ENCODE data around the gene STK32C.

Gene STK32C

DNA sequence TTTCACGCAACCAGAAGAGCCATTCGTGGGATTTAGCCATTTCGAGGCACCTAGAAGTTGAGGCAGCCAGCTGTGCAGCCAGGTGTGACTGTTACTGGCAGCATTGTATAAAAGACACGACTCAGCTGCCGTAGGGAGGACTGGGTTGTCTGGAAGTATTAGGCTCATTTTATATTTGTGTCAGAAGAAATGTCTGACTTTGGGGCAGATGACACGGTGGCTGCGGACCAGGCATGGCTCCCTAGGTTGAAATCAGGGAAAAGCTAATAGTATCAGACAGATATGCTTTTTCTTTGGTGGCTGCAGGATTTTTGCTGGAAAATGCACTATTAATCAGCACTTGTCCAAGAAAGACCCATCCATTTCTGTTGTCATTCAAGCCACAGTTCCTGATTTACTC is 125.2 kb downstream of the STK32C start:
- DNase-seq (ENCODE audit: low read depth) = no peak

DNA sequence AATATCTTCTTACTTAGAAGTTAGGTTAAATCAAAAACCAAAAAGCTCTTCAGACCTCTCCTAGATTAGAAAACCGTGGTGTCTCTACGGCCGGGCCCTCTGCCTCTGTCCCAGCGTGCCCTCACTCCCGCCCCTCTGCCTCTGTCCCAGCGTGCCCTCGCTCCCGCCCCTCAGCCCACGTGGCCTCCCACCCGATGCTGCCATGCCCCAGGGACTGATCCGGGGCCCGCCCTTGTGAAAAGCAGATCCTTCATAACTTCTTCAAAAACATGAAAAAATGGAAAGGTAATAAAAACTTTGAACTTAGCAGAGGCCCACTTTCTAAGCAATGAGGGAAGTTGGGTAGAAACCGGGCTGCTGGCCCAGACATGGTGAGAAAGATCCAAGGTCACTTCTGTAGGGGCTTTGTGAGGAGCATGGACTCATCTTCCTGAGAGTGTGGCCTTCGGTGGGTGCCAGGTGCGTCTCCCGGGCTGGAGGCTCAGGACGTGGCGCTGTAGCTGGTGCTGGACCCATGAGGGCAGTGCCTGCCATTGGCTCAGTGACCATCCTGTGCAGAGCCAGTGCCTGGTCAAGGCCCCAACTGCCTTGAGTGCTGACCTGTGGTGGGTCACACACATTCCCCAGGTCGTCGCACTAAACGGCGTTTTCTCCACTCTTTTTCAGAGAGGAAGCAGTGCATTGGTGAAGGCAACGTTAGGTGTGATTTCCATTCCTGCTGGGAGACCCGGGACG is 125.9 kb downstream of the STK32C start:
- DNase-seq (ENCODE audit: low read depth) = no peak

DNA sequence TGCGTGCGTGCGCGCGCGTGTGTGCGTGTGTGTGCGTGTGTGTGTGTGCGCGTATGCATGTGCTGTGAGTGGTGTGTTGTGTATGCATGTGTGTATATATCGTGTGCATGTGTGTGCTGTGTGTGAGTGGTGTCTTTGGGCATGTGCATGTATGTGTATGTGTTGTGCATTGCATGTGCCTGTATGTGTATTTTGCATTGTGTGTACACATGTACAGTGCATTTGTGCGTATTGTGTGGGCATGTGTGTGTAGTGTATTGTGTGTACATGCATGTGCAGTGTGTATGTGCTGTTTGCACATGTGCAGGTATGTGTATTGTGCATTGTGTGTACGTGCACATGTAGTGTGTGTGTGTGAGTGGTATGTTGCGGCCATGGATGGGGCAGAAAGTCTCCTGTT is 127.0 kb downstream of the STK32C start:
- DNase-seq (ENCODE audit: low read depth) = no peak

DNA sequence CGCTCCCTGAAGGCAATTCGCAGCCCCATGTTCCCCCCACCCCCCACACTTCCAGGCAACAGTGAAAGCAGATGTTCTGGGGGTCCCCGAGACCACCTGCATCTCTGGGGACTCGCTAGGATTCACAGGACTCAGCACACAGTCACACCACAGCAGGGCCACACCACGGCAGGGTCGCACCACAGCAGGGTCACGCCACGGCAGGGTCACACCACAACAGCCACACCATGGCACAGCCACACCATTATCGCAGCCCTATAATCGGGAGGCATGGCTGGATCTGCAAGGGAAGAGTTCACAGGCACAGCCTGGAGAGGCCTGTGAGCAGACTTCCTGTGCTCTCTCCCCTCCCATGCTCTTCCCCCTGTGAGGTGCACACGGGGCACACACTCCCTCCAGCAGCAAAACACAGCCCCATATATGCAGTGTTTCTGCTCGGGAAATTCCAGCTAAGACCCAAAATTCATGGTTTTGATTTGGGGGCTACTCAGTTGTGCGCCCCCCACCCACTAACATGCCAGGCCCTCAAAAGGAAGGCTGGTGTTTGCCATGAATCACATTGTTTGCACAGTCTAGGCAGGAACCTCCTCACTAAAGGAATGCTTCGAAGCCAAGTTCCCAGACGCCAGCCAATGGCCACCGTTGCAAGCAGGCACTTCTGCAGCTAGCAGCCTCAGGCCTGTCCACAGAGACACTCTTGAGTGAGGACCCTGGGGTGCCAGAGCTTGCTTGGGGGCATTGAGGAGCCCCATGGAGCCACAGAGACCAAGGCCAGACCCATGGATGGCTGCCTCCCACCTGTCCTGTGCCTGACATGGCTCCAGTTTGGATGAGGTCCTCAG is 128.0 kb downstream of the STK32C start:
- no peak for DNase-seq (ENCODE audit: low read depth)

DNA sequence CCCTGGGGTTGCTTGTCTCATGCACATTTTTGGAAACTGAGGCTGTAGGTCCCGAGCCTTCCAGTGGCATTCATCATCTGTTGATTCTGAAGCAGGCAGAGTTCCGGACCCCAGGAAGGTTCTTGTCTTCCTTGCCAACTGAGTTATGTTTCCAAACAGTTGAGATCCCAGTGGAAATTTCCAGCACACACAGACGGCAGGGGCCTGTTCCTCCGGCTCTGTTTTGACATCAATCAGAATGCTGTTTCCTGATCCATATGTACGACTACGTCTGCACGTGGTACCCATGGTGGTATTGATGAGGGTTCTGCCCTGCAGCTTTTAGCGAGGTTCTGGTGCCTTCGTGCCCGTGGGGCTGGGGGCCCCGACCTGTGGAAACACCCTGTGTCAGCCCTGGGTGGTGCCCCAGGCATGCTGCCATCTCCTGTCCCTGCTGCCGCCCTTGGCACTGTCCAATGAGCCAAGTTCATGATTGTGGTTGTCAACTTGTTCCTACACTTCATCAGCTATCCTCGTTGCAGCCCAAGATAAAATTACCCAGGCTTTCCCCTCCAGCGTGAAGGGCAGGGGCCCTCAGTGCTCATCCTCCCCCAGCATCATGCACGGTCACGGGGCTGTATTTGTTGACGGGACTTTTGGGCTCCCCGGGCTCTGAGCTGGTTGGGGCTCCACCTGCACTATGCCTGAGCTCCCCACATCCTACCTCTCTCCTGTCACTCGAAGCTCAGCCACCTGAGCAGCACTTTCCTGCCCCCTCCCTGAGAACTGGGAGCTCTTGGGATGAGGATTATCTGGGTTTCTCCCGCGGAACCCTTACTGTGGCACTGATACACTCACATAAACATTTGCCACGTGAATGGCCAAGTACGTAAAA is 128.8 kb downstream of the STK32C start:
- no peak for DNase-seq (ENCODE audit: low read depth)

DNA sequence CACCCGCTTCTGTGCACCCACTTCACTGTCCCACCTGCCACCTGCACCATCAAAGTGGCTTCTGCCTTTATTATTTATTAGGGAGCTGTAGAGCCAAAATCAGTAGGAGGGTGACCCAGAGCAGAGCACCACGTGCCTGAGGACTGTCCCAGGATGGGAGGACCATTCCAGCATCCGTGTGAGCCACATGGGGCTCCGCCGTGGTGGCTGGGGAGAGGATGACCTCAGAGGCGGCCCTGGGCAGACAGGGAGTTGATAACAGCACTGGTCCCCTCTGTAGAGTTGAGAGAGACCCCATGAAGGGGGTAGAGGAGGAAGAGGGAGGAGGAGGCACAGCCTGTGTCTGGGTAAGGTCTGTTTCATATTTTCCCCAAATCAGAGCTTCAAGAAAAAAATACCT is 129.7 kb downstream of the STK32C start:
- no peak for DNase-seq (ENCODE audit: low read depth)

DNA sequence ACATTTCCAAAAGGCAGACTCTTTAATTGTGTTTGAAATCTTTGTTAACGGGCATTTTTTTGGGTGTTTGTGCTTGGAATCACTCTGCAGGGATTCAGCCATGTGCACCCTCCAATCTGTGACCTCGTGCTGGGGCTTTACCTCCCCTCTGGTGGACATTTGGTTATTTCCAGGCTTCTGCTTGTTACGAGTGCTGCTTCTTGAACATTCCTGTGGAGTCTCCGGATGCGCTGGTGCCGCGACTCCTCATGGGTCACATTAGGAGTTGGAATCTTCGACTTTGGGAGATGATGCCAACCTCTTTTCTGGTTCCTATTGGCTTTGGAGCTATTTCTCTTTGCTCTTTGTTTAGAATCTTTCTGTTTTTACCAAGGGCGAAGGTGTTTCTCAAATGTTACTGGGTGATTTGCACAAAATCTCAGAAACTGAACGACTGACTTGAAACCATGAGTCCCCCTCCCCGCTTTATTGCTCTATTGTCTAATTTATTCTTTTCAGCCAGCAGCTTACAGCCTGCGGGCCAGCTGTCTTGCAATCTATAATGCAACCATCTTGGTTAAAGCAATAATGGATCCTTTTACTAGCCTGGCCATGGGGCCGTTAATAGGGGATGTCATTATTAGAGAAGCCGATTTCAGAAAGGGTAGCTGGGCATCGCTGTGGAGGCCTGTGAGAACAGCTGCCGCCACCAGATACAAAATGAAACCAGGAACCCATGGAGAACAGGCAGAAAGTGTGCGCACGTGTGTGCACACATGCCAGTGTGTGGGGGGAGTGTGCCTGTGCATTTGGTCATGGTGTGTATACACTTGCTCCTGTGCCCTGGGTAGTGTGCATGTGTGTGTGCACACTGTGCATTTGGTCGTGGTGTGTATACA is 130.9 kb downstream of the STK32C start:
- DNase-seq (ENCODE audit: low read depth) = no peak

DNA sequence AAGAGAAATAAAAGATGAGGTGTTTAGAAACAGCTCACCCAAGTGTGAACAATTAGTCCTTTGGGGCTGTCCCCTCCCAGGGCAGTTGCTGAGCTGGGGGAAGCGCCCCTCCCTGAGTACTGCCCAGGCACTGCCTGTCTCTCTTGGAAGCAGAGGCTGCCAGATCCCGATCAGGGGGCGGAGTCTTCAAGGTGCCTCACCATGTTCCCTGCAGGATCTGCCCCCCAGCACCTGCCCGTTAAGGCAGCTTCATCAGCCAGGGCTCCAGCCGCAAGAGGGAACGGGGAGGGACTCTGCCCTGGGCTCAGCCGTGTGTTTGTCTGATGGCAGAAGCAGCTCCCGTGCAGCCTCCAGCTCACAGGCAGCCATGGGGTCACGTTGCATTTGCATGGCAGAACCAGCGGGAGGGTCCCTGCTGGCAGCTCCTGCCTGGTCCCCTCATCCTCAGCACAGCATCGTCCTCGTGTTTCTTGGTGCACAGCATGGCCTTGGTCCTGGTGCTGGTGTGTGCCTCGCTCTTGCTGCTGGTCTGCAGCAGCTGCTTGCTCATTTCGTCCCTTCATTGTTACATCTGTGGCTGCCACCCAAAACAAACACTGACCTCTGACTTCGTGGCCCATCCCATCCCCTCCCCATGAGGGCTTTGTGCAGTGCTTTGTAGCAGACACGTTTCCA is 131.7 kb downstream of the STK32C start:
- DNase-seq (ENCODE audit: low read depth) = no peak

DNA sequence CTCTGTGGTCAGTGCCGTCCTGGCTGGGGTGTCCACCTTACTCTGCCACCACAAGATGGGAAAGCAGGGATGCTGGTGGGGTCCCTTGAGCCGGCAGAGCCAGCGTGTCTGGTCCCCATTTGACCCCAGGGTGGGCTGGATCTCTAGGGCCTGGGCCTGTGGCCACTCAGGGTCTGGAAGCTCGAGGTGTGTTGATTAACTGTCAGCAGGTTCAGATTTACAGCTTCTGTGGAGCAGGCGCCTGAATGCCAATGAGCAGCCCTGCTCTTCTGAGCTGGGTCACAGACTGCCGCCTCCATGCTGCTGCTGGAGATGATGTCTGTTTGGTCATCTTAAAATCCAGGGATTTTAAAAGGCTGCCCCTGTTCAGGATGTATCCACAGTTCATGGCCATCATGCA is 132.3 kb downstream of the STK32C start:
- no peak for DNase-seq (ENCODE audit: low read depth)

DNA sequence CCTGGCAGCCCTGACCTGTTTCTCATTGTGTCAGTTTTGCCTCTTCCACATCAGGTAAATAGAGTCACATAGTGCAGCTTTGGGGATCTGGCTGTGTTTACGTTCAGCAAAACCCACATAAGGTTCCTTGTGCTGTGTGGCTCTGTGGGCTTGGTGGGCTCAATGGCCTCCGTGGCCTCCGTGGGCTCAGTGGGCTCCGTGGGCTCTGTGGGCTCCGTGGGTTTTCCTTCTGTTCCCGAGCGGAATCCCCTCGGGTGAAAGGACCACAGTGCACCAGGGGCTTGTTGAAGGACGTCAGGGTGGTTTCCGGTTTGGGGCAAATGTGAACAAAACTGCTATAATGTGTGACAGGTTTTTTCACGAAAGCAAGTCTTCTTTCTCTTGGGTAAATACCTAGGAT is 133.5 kb downstream of the STK32C start:
- DNase-seq (ENCODE audit: low read depth) = no peak

DNA sequence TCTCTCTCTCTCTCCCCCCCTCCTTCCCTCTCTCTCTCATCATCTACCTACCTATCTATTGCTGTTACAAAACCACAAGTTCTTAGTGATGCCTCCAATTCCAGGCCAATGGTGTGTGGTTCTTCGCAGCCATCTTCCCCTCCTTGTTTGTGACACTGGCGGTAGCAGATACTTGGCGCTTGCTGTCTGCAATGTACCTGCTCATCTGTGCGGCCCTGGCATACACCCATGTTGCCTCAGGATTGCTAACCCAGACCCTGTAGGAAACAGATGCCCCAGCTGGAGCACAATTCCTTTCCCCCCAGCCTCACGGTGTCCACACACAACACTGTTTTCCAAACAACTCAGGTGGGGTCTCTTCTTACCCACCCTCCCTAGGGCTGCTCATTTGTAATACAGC is 134.6 kb downstream of the STK32C start:
- DNase-seq (ENCODE audit: low read depth) = no peak

DNA sequence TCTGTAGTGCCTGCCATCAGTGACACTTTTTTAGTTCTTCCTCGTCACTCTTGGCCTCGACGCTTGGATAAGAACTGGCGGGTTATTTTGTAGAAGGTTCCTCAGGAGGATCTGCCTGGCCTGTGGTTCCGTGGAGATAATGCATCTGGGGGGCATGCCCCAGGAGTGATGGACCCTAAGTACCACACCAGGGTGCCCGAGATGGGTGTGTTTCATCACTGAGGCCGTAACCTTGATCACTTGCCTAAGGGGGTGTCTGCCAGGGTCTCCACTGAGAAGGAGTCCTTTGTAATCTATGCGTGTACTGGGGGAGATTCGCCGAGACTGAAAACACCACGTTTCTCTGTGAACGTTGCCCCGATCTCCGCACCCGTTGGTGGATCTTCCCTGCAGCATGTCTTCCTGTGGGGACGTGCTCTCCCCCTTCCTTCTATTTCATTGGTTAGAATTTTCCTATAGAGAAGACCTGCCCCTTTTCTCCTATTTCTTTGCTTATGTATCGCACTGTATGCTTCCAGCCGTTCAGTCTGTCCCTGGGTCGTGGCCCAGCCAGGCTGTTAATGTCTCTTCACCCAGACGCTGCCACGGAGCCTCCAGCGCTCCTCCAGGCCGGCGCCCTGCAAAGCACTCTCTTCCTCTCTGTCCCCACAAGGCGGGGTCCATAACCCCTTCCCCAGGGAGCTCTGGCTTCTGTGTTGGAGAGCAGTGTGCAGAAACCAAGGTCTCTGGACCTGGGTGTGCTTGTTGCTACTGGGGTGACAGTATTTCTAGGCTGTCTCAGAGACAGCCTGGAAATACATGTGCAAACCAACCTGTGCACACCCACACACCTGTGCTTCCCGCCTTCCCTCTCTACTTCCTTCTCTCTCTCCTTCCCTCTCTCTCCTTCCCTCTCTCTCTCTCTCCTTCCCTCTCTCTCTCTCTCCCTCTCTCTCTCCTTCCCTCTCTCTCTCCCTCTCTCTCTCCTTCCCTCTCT is 135.4 kb downstream of the STK32C start:
- DNase-seq (ENCODE audit: low read depth) = no peak

DNA sequence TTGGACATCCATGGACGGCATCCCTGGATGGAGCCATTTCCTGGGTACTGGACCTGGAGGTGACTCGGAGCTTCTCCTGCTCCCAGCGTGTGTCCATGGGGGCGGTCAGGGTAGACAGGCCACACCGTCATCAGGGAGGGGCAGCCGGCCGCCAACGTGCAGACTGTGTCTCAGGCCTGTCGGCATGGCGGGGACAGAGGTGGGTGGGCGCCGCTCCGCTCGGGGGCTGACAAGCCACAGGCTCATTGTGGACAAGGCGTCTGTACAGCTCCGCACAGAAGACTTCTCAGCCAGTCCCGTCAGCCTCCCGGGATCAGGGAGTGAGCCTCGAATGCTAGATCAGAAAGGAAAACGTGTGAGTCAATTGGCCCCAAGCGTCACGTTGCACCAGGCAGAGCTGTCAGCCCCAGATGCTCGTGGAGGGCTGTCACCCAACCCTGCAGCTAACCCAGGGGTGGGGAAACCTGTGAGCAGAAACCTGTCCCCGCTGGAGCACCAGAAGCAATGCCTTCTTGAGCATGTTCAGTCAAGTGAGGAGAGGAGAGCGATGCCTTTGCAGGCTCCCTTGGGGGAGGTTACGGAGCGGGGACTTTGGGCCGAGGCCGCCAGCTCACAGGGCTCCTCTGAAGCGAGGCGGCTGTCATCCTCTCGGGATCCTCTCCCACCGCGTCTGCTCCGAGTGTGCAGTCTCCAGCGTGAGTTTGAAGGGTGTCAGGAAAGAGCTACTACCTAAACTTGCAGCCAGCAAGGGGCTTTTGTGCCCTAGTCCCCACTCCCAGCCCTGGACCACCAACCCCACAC is 137.0 kb downstream of the STK32C start:
- DNase-seq (ENCODE audit: low read depth) = no peak

DNA sequence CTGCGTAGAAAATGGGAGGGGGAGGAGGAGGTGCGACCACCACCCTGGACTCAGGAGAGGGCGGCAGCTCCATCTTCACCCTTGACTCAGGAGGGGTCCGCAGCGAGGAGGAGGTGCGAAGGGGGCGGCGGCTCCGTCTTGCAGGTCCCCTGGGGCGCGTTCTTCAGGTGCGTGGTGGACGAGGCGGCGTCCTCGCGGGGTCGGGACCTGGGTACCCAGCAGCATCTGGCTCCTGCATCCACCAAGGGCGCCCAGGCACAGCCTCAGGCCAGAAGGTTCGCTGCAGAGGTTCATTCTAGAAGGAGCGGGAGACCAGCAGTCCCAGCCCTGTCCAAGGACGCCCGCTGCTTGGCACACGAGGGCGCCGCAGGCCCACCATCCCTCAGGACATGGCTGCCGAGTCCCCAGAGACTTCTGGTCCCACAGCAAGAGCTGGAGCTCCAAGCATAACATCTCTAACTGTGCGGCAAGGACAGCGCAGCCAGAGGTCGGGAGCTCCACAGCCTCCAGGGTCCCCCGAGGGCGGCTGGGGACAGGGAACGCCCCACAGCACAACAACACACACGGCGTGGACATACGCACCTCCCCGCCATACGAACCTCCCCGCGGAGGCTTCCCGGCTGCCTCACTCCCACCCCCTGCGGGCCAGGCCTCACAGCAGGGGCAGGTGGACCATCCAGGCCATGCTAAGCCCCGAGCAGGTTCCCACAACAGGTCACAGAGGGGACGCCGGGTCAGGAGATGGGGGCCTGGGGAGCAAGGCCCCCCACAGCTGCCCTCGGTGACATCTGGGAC is 137.8 kb downstream of the STK32C start:
- DNase-seq (ENCODE audit: low read depth) = no peak

DNA sequence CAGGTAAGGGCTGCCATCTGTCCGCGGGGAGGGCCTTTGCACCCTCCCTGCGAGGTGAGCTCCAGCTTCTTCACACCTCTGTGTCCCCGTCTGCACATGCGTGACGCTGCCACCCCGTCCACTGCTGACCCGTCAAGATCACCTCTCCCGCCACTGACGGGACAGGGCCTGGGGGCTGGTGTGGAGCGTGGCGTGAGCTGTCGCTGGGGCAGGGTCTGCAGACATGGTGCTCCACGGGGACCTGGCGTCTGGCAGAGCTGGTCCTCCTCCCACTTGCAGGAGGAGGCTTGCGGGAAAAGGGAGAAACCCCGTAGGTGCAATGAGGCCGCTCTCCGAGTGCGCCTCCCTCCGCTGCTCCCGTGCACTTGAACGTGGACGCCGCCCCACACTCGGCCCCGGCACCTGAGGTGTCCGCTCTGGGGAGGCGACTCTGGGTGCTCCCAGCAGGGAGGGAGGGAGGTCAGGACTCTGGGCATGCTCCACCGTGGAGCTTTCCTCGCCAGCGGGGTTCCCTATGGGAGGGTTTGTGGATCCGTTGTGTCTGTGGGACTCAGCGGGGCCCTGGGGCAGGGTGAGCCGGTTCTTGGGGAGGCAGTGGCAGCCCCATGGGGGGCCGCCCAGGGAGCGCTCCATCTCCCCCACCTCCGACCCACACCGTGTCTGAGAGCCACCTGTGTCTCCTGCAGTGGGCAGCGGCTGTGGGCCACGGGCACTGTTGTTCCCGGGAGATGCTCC is 138.6 kb downstream of the STK32C start:
- no peak for DNase-seq (ENCODE audit: low read depth)

DNA sequence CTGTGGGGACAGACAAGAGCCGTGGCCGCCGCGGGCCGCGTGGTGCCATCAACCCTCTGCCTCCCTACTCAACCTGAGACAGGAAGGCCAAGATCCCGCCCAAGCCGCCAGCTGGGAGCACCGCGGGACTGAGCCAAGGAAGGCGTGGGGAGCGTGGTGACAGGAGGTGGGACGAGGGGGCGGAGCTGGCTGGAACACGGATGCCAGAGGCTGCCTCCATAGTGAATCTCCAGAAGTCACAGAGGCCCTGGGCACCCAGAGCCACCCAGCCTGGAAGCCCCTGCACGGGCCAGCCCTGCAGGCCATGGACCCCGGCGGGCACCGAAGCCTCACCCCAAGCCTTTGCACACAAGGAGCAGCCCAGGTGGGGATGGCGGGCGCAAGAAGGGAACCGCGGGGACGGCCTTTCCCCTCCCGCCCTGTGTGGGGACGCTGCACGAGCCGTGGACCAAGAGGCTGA is 139.1 kb downstream of the STK32C start:
- DNase-seq (ENCODE audit: low read depth) = no peak

DNA sequence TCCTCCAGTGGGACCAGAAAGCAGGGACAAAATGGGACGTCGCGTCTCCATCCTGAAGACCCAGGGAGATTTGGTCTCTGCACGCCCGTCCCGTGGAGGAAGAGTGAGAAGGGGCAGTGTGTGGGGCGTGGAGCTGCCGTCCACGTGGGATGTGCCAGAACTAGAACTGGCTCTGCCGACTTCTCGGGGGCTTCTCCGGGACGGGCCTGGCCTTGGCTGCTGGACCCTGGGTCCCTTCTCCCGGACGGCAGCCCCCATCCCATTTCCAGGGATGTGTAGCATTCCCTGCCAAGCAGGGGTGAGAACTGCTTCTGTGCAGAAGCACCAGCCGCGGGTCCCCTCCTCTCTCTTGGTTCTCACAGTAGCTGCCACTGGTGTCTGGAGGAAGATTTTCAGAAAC is 139.8 kb downstream of the STK32C start:
- no peak for DNase-seq (ENCODE audit: low read depth)

All from activated T-helper 1 cell treated with Interleukin-2 at 50 U/mL for 16 hours (primary cell).